Adipocyte (in vitro differentiated cells): ENCODE results near the gene COL16A1.

Experiments
- DNase-seq: peaks from one replicate; pipeline ENCODE4 v3.0.0-alpha.2; 2015; ENCODE audit warnings: low read depth
- H3K27me3 ChIP-seq: replicated peaks from 2 replicates; pipeline ENCODE4 v1.7.0; 2013; ENCODE audit warnings: mild to moderate bottlenecking, low read length, moderate library complexity; ENCODE audit not compliant: control insufficient read depth, insufficient read depth
- H3K36me3 ChIP-seq: 2 replicates; pipeline ENCODE4 v1.7.0; 2013; ENCODE audit warnings: low read length, mild to moderate bottlenecking, moderate library complexity; ENCODE audit not compliant: control insufficient read depth, insufficient read depth, severe bottlenecking
- H3K4me1 ChIP-seq: 2 replicates; pipeline ENCODE4 v1.7.0; 2013; ENCODE audit warnings: mild to moderate bottlenecking, low read length, moderate library complexity; ENCODE audit not compliant: control insufficient read depth, insufficient read depth
- H3K4me3 ChIP-seq: 2 replicates; pipeline ENCODE4 v1.7.0; 2013; ENCODE audit warnings: mild to moderate bottlenecking, low read length, moderate library complexity
- H3K9ac ChIP-seq: 2 replicates; pipeline ENCODE4 v1.7.0; 2013; ENCODE audit warnings: mild to moderate bottlenecking, low read length, moderate library complexity
- H3K9me3 ChIP-seq: 2 replicates; pipeline ENCODE4 v1.7.0; 2013; ENCODE audit warnings: mild to moderate bottlenecking, low read length, moderate library complexity; ENCODE audit not compliant: control insufficient read depth

Gene COL16A1

GRCh38 chr1:31669786-31670592, 33.8 kb downstream of the COL16A1 start:
- H3K9ac ChIP-seq: peak overlapping the region; percentile 37
- no peaks in the 10 kb centered on the region for H3K9me3 ChIP-seq
- peaks cover 68% of the 10 kb centered on the region for H3K36me3 ChIP-seq
- DNase-seq: peak; percentile 15
- H3K27me3 ChIP-seq: no peaks in the 10 kb centered on the region
- peaks cover 49% of the 10 kb centered on the region for H3K4me1 ChIP-seq
- H3K4me3 ChIP-seq: no peak overlapping the region

- Histone ChIP-seq H3K9me3 (no peaks in the 10 kb centered on the region), H3K36me3 (peaks cover 65% of the 10 kb centered on the region), H3K4me1 (peaks cover 49% of the 10 kb centered on the region), H3K4me3 (no peak overlapping the region), H3K9ac (no peak overlapping the region), H3K27me3 (no peaks in the 10 kb centered on the region)
- DNase-seq: no peak
Observed at GRCh38 chr1:31669433-31669785, 34.4 kb downstream of the COL16A1 start.

- H3K9ac ChIP-seq: peak overlapping the region; percentile 20
- H3K4me3 ChIP-seq: no peak overlapping the region
- peaks cover 47% of the 10 kb centered on the region for H3K4me1 ChIP-seq
- no peaks in the 10 kb centered on the region for H3K27me3 ChIP-seq
- H3K36me3 ChIP-seq: peaks cover 59% of the 10 kb centered on the region
- H3K9me3 ChIP-seq: no peaks in the 10 kb centered on the region
- DNase-seq: no peak
Observed at GRCh38 chr1:31668303-31668883, 35.4 kb downstream of the COL16A1 start.

GRCh38 chr1:31667065-31667785, 36.6 kb downstream of the COL16A1 start:
- Histone ChIP-seq H3K36me3 (peaks cover 61% of the 10 kb centered on the region), H3K9ac (no peak overlapping the region), H3K4me3 (no peak overlapping the region), H3K4me1 (peaks cover 40% of the 10 kb centered on the region), H3K9me3 (no peaks in the 10 kb centered on the region), H3K27me3 (no peaks in the 10 kb centered on the region)
- no peak for DNase-seq

- H3K4me3 ChIP-seq: no peak overlapping the region
- DNase-seq: peak; percentile 53
- no peaks in the 10 kb centered on the region for H3K9me3 ChIP-seq
- H3K27me3 ChIP-seq: no peaks in the 10 kb centered on the region
- peaks cover 40% of the 10 kb centered on the region for H3K4me1 ChIP-seq
- peaks cover 58% of the 10 kb centered on the region for H3K36me3 ChIP-seq
- H3K9ac ChIP-seq: peak overlapping the region; percentile 31
Observed at GRCh38 chr1:31666263-31666963, 37.4 kb downstream of the COL16A1 start.

- Histone ChIP-seq H3K36me3 (peaks cover 60% of the 10 kb centered on the region), H3K27me3 (no peaks in the 10 kb centered on the region), H3K9ac (no peak overlapping the region), H3K4me1 (peaks cover 37% of the 10 kb centered on the region), H3K4me3 (no peak overlapping the region), H3K9me3 (no peaks in the 10 kb centered on the region)
- no peak for DNase-seq
Observed at GRCh38 chr1:31665234-31665878, 38.5 kb downstream of the COL16A1 start.

GRCh38 chr1:31664528-31664927, 39.3 kb downstream of the COL16A1 start:
- Histone ChIP-seq H3K4me1 (peaks cover 29% of the 10 kb centered on the region), H3K4me3 (no peak overlapping the region), H3K9ac (no peak overlapping the region), H3K9me3 (no peaks in the 10 kb centered on the region), H3K36me3 (peaks cover 66% of the 10 kb centered on the region), H3K27me3 (no peaks in the 10 kb centered on the region)
- no peak for DNase-seq

GRCh38 chr1:31663622-31664452, 40.0 kb downstream of the COL16A1 start:
- DNase-seq: peak; percentile 71
- Histone ChIP-seq H3K9me3 (no peaks in the 10 kb centered on the region), H3K27me3 (no peaks in the 10 kb centered on the region), H3K36me3 (peaks cover 66% of the 10 kb centered on the region), H3K4me1 (peaks cover 27% of the 10 kb centered on the region), H3K4me3 (no peak overlapping the region), H3K9ac (no peak overlapping the region)

- no peaks in the 10 kb centered on the region for H3K27me3 ChIP-seq
- no peak for DNase-seq
- no peaks in the 10 kb centered on the region for H3K9me3 ChIP-seq
- peaks cover 72% of the 10 kb centered on the region for H3K36me3 ChIP-seq
- no peak overlapping the region for H3K4me3 ChIP-seq
- peaks cover 24% of the 10 kb centered on the region for H3K4me1 ChIP-seq
- H3K9ac ChIP-seq: no peak overlapping the region
Observed at GRCh38 chr1:31662463-31662862, 41.4 kb downstream of the COL16A1 start.

- H3K9me3 ChIP-seq: no peaks in the 10 kb centered on the region
- H3K36me3 ChIP-seq: peaks cover 75% of the 10 kb centered on the region
- H3K4me1 ChIP-seq: peaks cover 18% of the 10 kb centered on the region
- no peak overlapping the region for H3K9ac ChIP-seq
- H3K27me3 ChIP-seq: no peaks in the 10 kb centered on the region
- DNase-seq: no peak
- no peak overlapping the region for H3K4me3 ChIP-seq
Observed at GRCh38 chr1:31661856-31662255, 42.0 kb downstream of the COL16A1 start.
